Panc1 (cell line): ENCODE data around the gene FANCI. TPM values are rescaled to one million over a fixed set of nuclear protein-coding genes. Genes with fewer than 3 reads are reported as not detected.

ENCODE experiments used
- ATAC-seq: fragments of 200-7000 bp; cut with Tn5 transposase; 2 replicates; pipeline ENCODE4 v1.9.1; 2020; ENCODE audit warnings: mild to moderate bottlenecking, moderate library complexity
- BruUV-seq: library from RNA; stranded (reverse); fragments of 400-500 nt; replicated peaks from 2 replicates; lab custom pipeline; 2021; lab: Mats Ljungman, UMichigan
- CTCF ChIA-PET: fragments of 300-600 bp; sonication (Branson Sonifier 250); formaldehyde crosslinking; loops from one replicate; lab custom pipeline; 2022; ENCODE audit warnings: antibody characterized with exemption; lab: Charles Lee
- POLR2A ChIA-PET: fragments of 300-600 bp; sonication (Branson Sonifier 250); formaldehyde crosslinking; loops from one replicate; lab custom pipeline; 2022; ENCODE audit warnings: antibody characterized with exemption; lab: Charles Lee
- DNase-seq: peaks from one replicate; pipeline ENCODE4 v3.0.0-alpha.2; 2010; ENCODE audit warnings: low read depth, low spot score
- H3K27ac ChIP-seq: 2 replicates; pipeline ENCODE4 v1.5.1; 2011; ENCODE audit warnings: mild to moderate bottlenecking, low read length, inconsistent platforms
- H3K27me3 ChIP-seq: fragments of 200-500 bp; sonication (Bioruptor generic); 2 replicates; pipeline ENCODE4 v1.6.0; 2014; ENCODE audit warnings: low read length, inconsistent platforms; ENCODE audit not compliant: control insufficient read depth, insufficient read depth
- H3K36me3 ChIP-seq: fragments of 200-500 bp; sonication (Bioruptor generic); 2 replicates; pipeline ENCODE4 v1.5.1; 2014; ENCODE audit warnings: inconsistent platforms, mild to moderate bottlenecking, low read length, moderate library complexity; ENCODE audit not compliant: control insufficient read depth, insufficient read depth
- H3K4me1 ChIP-seq: 2 replicates; pipeline ENCODE4 v1.5.1; 2011; ENCODE audit warnings: inconsistent platforms, mild to moderate bottlenecking, low read length, moderate library complexity; ENCODE audit not compliant: control insufficient read depth, insufficient read depth
- H3K4me3 ChIP-seq, 2 experiments: 2 replicates each; pipeline ENCODE4 v1.5.1; 2011 to 2012; ENCODE audit warnings: low read depth in 2 of 2, low read length in 2 of 2, mild to moderate bottlenecking in 2 of 2, inconsistent platforms in 1 of 2, moderate library complexity in 1 of 2
- H3K9me3 ChIP-seq: fragments of 200-500 bp; sonication (Bioruptor generic); 2 replicates; pipeline ENCODE4 v1.5.1; 2014; ENCODE audit warnings: low read depth, mild to moderate bottlenecking, inconsistent platforms, low read length, moderate library complexity; ENCODE audit not compliant: control insufficient read depth, insufficient read depth
- CTCF ChIP-seq: fragments of 450-650 bp; IDR thresholded peaks from 2 replicates; pipeline ENCODE4 v1.5.1; 2017; ENCODE audit warnings: mild to moderate bottlenecking
- POLR2AphosphoS5 ChIP-seq: IDR thresholded peaks from 2 replicates; pipeline ENCODE4 v1.6.1; 2012; ENCODE audit warnings: mild to moderate bottlenecking, low read depth, low read length, moderate library complexity
- REST ChIP-seq, 2 experiments: IDR thresholded peaks; 2 replicates each; pipeline ENCODE4 v1.6.1; 2011 to 2012; ENCODE audit warnings: low read depth in 2 of 2, control low read depth in 1 of 2, low read length in 1 of 2, mild to moderate bottlenecking in 1 of 2, moderate library complexity in 1 of 2; ENCODE audit not compliant: insufficient read depth in 1 of 2
- SIN3A ChIP-seq: IDR thresholded peaks from 2 replicates; pipeline ENCODE4 v1.6.1; 2012; ENCODE audit warnings: low read depth, mild to moderate bottlenecking, low read length, moderate library complexity, borderline replicate concordance; ENCODE audit not compliant: insufficient read depth
- TCF7L2 ChIP-seq: IDR thresholded peaks from 2 replicates; pipeline ENCODE4 v1.6.1; 2011; ENCODE audit warnings: mild to moderate bottlenecking, low read depth, low read length, inconsistent platforms
- in situ Hi-C: cut with HindIII; loops from 2 replicates; pipeline ENCODE4 v1.10.0; 2016; ENCODE audit warnings: low sequenced_read_pairs, low pct_unique_long_range_greater_than_20kb
- intact Hi-C: fragments of 100-400 bp; cut with micrococcal nuclease; formaldehyde crosslinking; loops from one replicate; pipeline ENCODE4 v1.10.0; 2022; ENCODE audit not compliant: unreplicated experiment
- total RNA-seq: library from RNA; stranded (reverse); gene quantifications from one replicate; pipeline ENCODE4 v1.2.1, GENCODE V29; 2021; ENCODE audit not compliant: unreplicated experiment

The FANCI gene
- total RNA-seq, 1 experiment from 2014 or later = 96.2 TPM

- ChIA-PET CTCF (no interaction called here), POLR2A (no interaction called here)
Observed at GRCh38 chr15:89341316-89342005, 97.7 kb downstream of the FANCI start.

GRCh38 chr15:89342840-89343239 is 99.1 kb downstream of the FANCI start:
- no peak overlapping the region for H3K4me3 ChIP-seq
- BruUV-seq = no TSS peak
- no peaks in the 10 kb centered on the region for H3K27me3 ChIP-seq
- no peaks in the 10 kb centered on the region for H3K4me1 ChIP-seq
- H3K36me3 ChIP-seq = no peaks in the 10 kb centered on the region
- DNase-seq = no peak
- in situ Hi-C loops (no loop called here), intact Hi-C loops (no loop called here)
- CTCF ChIA-PET = interaction anchor here (1.0 kb wide), 1 partner anchor 14 kb away, joined by 5 read pairs; no protein-coding TSS in a partner anchor
- no peak for ATAC-seq
- POLR2A ChIA-PET = no interaction called here
- no peaks in the 10 kb centered on the region for H3K9me3 ChIP-seq
- H3K27ac ChIP-seq = no peak overlapping the region
- TF ChIP-seq REST (IDR thresholded peaks at IDR 0.05; ENCODE audit: insufficient read depth in 1 of 2, low read depth in 2 of 2, low read length in 1 of 2) (no peak), TCF7L2 (no peak), CTCF (no peak), SIN3A (no peak), POLR2AphosphoS5 (no peak)

More at GRCh38 chr15:89341316-89342005, 97.7 kb downstream of the FANCI start:
- no peak for ATAC-seq
- Histone ChIP-seq H3K36me3 (no peaks in the 10 kb centered on the region), H3K9me3 (no peaks in the 10 kb centered on the region), H3K4me1 (no peaks in the 10 kb centered on the region), H3K27ac (no peak overlapping the region), H3K27me3 (no peaks in the 10 kb centered on the region), H3K4me3 (no peak overlapping the region)
- TF ChIP-seq SIN3A = no peak
- TF ChIP-seq CTCF = no peak
- TF ChIP-seq POLR2AphosphoS5 = no peak
- no peak for TF ChIP-seq TCF7L2
- no peak for TF ChIP-seq REST (IDR thresholded peaks at IDR 0.05; ENCODE audit: insufficient read depth in 1 of 2, low read depth in 2 of 2, low read length in 1 of 2)
- in situ Hi-C loops = no loop called here
- no TSS peak for BruUV-seq
- no peak for DNase-seq
- intact Hi-C loops = no loop called here
